Left lung (tissue), 10 donors: ENCODE measurements around the gene ZNF423. TPM values are rescaled to one million over a fixed set of nuclear protein-coding genes. Genes with fewer than 3 reads are reported as not detected.

ENCODE experiments used
- ATAC-seq: fragments of 200-7000 bp; cut with Tn5 transposase; one replicate; pipeline ENCODE4 v1.9.1; 2020; ENCODE audit warnings: moderate library complexity
- DNase-seq, 4 donors: peaks; one replicate each; pipeline ENCODE4 v3.0.0-alpha.2; 2013 to 2020
- H3K27ac ChIP-seq, 2 donors: fragments of 200-600 bp; sonication (generic) in 1 of 2; one replicate each; pipeline versions ENCODE4 v1.5.0 to v1.8.0; 2020 to 2021
- H3K27me3 ChIP-seq, 2 donors: fragments of 200-600 bp; sonication (generic) in 1 of 2; one replicate each; pipeline versions ENCODE4 v1.5.0 to v1.8.0; 2020 to 2021
- H3K36me3 ChIP-seq, 2 donors: fragments of 200-600 bp; sonication (generic) in 1 of 2; one replicate each; pipeline versions ENCODE4 v1.5.0 to v1.8.0; 2020 to 2021
- H3K4me1 ChIP-seq, 2 donors: fragments of 200-600 bp; one replicate each; pipeline ENCODE4 v1.8.0; 2021
- H3K4me3 ChIP-seq, 2 donors: fragments of 200-600 bp; sonication (generic) in 1 of 2; one replicate each; pipeline versions ENCODE4 v1.5.0 to v1.8.0; 2020 to 2021; ENCODE audit warnings: mild to moderate bottlenecking in 1 of 2
- H3K9me3 ChIP-seq, 2 donors: fragments of 200-600 bp; sonication (generic) in 1 of 2; one replicate each; pipeline versions ENCODE4 v1.5.0 to v1.8.0; 2020 to 2021
- intact Hi-C, 2 donors: fragments of 100-400 bp; cut with DNase I; formaldehyde crosslinking; loops; one replicate each; pipeline versions ENCODE4 v1.11.2 to v1.14.2; 2022
- polyA plus RNA-seq, 6 donors: library from polyadenylated mRNA; unstranded; fragments of 120-200 nt; gene quantifications; one replicate each; pipeline ENCODE4 v1.2.1, GENCODE V29; 2013; ENCODE audit not compliant: insufficient read length in 6 of 6
- total RNA-seq, 2 donors: library from RNA; stranded (reverse); fragmentation: NEBNext Ultra II Directional; extraction: Animal tissue kit (Norgen Biotek cat#: 25700); gene quantifications; one replicate each; pipeline ENCODE4 v1.2.1, GENCODE V29; 2021
- TF ChIP-seq, protein P1 (sequence below), 2 donors: fragments of 200-600 bp; sonication (generic) in 1 of 2; IDR thresholded peaks; one replicate each; pipeline versions ENCODE4 v1.5.0 to v1.8.0; 2021; ENCODE audit warnings: antibody characterized with exemption in 2 of 2
- donor health status: DM: no; HTN: yes; CAD: no.
- donor health status: DM: no; HTN: no; CAD: no.

Gene ZNF423
- total and polyA plus RNA-seq, 8 donors, result 7.8 to 30.5 (median 26.6) TPM

DNA sequence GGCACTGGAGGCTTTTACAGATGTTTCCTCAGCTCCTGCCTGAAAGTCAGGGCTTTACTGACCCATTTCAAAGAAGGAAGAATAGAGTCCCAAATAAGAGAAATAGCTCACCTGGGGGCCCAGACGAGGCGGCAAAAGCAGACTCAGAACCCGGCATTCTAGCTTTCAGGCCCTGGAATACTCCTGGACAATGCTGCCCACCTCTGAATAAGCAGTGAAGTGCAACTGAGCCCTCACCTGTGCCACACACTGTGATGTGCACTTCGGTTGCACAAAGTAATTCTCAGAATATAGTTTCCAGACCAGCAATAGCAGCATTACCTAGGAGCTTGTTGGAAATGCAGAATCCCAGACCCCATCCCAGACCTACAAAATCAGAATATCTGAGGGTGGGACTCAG lies 54.6 kb downstream of the ZNF423 start:
- H3K4me1 ChIP-seq, result no peaks in the 10 kb centered on the region
- H3K9me3 ChIP-seq, result no peaks in the 10 kb centered on the region
- no peak overlapping the region for H3K27ac ChIP-seq
- ATAC-seq (no peak), DNase-seq (no peak)
- TF ChIP-seq, protein P1, sequence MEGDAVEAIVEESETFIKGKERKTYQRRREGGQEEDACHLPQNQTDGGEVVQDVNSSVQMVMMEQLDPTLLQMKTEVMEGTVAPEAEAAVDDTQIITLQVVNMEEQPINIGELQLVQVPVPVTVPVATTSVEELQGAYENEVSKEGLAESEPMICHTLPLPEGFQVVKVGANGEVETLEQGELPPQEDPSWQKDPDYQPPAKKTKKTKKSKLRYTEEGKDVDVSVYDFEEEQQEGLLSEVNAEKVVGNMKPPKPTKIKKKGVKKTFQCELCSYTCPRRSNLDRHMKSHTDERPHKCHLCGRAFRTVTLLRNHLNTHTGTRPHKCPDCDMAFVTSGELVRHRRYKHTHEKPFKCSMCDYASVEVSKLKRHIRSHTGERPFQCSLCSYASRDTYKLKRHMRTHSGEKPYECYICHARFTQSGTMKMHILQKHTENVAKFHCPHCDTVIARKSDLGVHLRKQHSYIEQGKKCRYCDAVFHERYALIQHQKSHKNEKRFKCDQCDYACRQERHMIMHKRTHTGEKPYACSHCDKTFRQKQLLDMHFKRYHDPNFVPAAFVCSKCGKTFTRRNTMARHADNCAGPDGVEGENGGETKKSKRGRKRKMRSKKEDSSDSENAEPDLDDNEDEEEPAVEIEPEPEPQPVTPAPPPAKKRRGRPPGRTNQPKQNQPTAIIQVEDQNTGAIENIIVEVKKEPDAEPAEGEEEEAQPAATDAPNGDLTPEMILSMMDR (IDR thresholded peaks at IDR 0.05), result no peak
- H3K4me3 ChIP-seq, result no peak overlapping the region
- intact Hi-C loops, result no loop called here
- H3K27me3 ChIP-seq, result no peaks in the 10 kb centered on the region
- H3K36me3 ChIP-seq, result no peaks in the 10 kb centered on the region

DNA sequence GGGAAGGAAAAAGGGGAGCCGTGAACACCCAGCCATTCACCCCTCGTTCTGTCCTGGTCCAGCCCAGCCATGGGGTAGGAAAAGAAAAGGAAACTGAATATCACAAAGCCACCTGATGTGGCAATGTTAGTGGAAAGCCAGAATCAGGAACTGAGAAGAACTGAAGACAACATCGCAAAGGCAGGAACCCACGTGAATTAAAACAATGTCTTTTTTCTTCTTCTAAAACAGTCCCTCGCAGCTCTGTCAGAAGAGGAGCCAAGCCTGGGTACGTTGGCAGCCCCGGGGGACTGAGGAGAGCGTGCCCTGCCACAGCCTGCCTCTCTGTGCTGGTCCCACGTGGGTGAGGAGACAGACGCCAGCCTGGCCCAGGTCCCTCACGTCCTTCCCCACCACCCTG lies 55.0 kb downstream of the ZNF423 start:
- H3K9me3 ChIP-seq, result no peaks in the 10 kb centered on the region
- H3K36me3 ChIP-seq, result no peaks in the 10 kb centered on the region
- ATAC-seq (no peak), DNase-seq (no peak)
- H3K27me3 ChIP-seq, result no peaks in the 10 kb centered on the region
- H3K27ac ChIP-seq, result no peak overlapping the region
- intact Hi-C loops, result no loop called here
- H3K4me3 ChIP-seq, result no peak overlapping the region
- TF ChIP-seq, protein P1 (IDR thresholded peaks at IDR 0.05), result no peak
- H3K4me1 ChIP-seq, result no peaks in the 10 kb centered on the region

DNA sequence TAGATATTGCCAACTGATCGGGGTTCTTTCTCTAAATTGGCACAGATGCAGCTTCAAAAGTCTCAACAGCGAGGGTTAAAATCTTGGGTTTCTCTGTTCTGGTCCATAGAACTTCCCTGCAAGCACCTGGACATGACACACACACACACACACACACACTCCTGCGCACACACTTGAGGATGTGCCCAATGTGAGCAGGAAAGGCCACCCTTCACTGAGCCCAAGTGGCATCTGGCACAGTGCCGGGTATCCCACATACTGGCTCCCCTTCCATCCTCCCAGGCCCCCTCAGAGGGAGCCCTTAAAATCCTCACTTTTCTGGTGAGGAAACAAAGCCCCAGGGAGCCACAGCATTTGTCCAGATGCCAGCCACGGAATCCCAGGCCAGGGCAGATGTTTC lies 55.5 kb downstream of the ZNF423 start:
- Histone ChIP-seq H3K4me3 (no peak overlapping the region), H3K27ac (no peak overlapping the region), H3K27me3 (no peaks in the 10 kb centered on the region), H3K9me3 (no peaks in the 10 kb centered on the region), H3K36me3 (no peaks in the 10 kb centered on the region), H3K4me1 (no peaks in the 10 kb centered on the region)
- DNase-seq (no peak), ATAC-seq (no peak)
- TF ChIP-seq, protein P1 (IDR thresholded peaks at IDR 0.05), result no peak
- intact Hi-C loops, result no loop called here

DNA sequence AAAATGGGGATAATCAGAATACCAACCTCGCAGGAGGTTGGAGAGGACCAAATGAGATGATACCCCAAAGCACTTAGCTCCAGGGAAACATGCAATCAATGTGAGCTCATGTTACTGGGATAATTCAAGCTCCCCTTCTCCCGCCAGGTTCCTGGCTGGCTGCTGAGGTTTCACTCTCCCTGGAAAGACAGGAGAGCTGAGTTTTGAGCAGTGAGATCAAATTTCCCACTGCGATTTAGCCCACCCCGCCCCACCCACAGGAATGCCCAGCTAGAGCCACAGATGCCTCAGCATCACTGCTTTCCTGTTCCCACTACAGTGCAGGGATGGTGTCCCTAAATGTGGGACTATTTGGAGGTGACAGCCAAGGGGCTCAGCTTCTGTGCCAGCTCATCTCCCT lies 56.7 kb downstream of the ZNF423 start:
- Histone ChIP-seq H3K4me1 (no peaks in the 10 kb centered on the region), H3K36me3 (no peaks in the 10 kb centered on the region), H3K27ac (no peak overlapping the region), H3K9me3 (no peaks in the 10 kb centered on the region), H3K27me3 (no peaks in the 10 kb centered on the region), H3K4me3 (no peak overlapping the region)
- intact Hi-C loops, result no loop called here
- TF ChIP-seq, protein P1 (IDR thresholded peaks at IDR 0.05), result no peak
- ATAC-seq (no peak), DNase-seq (no peak)

DNA sequence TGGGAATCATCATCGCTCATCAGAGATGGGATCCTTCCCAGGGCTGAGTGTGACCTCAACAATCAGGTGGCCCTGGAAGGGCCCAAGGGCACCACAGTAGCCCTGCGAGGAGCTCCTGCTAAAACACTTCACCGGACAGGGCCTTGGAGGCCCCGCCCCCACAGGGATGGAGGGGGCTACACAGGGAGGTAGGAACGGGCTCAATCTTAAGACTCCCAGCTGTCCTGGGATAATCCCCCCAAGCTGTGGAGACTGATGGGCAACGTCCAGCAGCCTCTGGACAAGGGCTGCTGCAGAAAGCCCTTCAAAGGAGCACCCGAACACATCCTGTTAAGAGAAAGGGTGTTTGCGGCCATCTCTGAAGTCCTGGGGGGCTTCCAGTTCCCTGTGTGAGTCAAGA lies 60.4 kb downstream of the ZNF423 start:
- TF ChIP-seq, protein P1 (IDR thresholded peaks at IDR 0.05), result no peak
- Histone ChIP-seq H3K4me3 (no peak overlapping the region), H3K27me3 (no peaks in the 10 kb centered on the region), H3K36me3 (no peaks in the 10 kb centered on the region), H3K27ac (no peak overlapping the region), H3K9me3 (no peaks in the 10 kb centered on the region), H3K4me1 (no peaks in the 10 kb centered on the region)
- DNase-seq, result no peak
- intact Hi-C loops, result no loop called here
- ATAC-seq, result no peak
